ENCODE results near the gene EGFR.

- TF ChIP-seq SNAI2 (CRISPR knock-in tag; IDR thresholded peaks at IDR 0.05) (no peak), PATZ1 (CRISPR knock-in tag; IDR thresholded peaks at IDR 0.05; ENCODE audit: borderline replicate concordance) (no peak), CREB5 (CRISPR knock-in tag; IDR thresholded peaks at IDR 0.05; ENCODE audit: low read depth) (no peak), TSHZ2 (CRISPR knock-in tag; IDR thresholded peaks at IDR 0.05) (no peak), ESRRG (CRISPR knock-in tag; IDR thresholded peaks at IDR 0.05) (no peak), ZFP3 (CRISPR knock-in tag; IDR thresholded peaks at IDR 0.05) (no peak), ZNF8 (CRISPR knock-in tag; IDR thresholded peaks at IDR 0.05) (no peak), RARB (CRISPR knock-in tag; IDR thresholded peaks at IDR 0.05) (no peak), ARNTL (CRISPR knock-in tag; IDR thresholded peaks at IDR 0.05; ENCODE audit: borderline replicate concordance, low read depth) (no peak), PPARA (CRISPR knock-in tag; IDR thresholded peaks at IDR 0.05; ENCODE audit: borderline replicate concordance) (no peak), TCF4 (CRISPR knock-in tag; IDR thresholded peaks at IDR 0.05; ENCODE audit: borderline replicate concordance) (no peak), ZC3H10 (CRISPR knock-in tag; IDR thresholded peaks at IDR 0.05) (no peak), POU6F1 (CRISPR knock-in tag; IDR thresholded peaks at IDR 0.05; ENCODE audit: borderline replicate concordance, low read depth) (no peak)
Observed at GRCh38 chr7:54992871-54993475, 25.8 kb upstream of the EGFR start.

Data from SK-N-SH treated with all-trans-retinoic acid at 6 μM for 48 hours (cell line).